Retinal pigment epithelial cell (primary cell): ENCODE data around the gene PRR5L.

Experiments
- DNase-seq: peaks from one replicate; pipeline ENCODE4 v3.0.0-alpha.2; 2010; ENCODE audit warnings: low read depth
- H3K4me3 ChIP-seq: 2 replicates; pipeline ENCODE4 v1.5.1; 2011; ENCODE audit warnings: mild to moderate bottlenecking, low read length, control low read depth, moderate library complexity
- CTCF ChIP-seq: conservative IDR thresholded peaks from 2 replicates; pipeline ENCODE4 v1.5.1; 2011; ENCODE audit warnings: low read depth, low read length, control low read depth, inconsistent platforms

The PRR5L gene

GRCh38 chr11:36451681-36452080 lies 155.6 kb downstream of the PRR5L start:
- DNase-seq, result no peak
- no peak for TF ChIP-seq CTCF
- H3K4me3 ChIP-seq, result no peak overlapping the region

- no peak for TF ChIP-seq CTCF
- DNase-seq, result no peak
- H3K4me3 ChIP-seq, result no peak overlapping the region
Measured at GRCh38 chr11:36452236-36452940, 156.3 kb downstream of the PRR5L start.

GRCh38 chr11:36452961-36453360 lies 156.9 kb downstream of the PRR5L start:
- H3K4me3 ChIP-seq, result no peak overlapping the region
- DNase-seq, result no peak
- no peak for TF ChIP-seq CTCF

GRCh38 chr11:36453678-36454077 lies 157.6 kb downstream of the PRR5L start:
- no peak overlapping the region for H3K4me3 ChIP-seq
- TF ChIP-seq CTCF, result no peak
- no peak for DNase-seq

GRCh38 chr11:36454551-36454940 lies 158.5 kb downstream of the PRR5L start:
- no peak for DNase-seq
- TF ChIP-seq CTCF, result no peak
- H3K4me3 ChIP-seq, result no peak overlapping the region

GRCh38 chr11:36454941-36455631 lies 159.0 kb downstream of the PRR5L start:
- no peak for DNase-seq
- no peak overlapping the region for H3K4me3 ChIP-seq
- TF ChIP-seq CTCF, result no peak

- TF ChIP-seq CTCF, result no peak
- H3K4me3 ChIP-seq, result no peak overlapping the region
- peak; percentile 87 for DNase-seq
Measured at GRCh38 chr11:36455658-36456111, 159.6 kb downstream of the PRR5L start.
